Right cardiac atrium (tissue), 5 donors: Measurements from ENCODE around the gene WDTC1. TPM values are rescaled to one million over a fixed set of nuclear protein-coding genes. Genes with fewer than 3 reads are reported as not detected.

Source experiments
- ATAC-seq, 2 donors: fragments of 200-7000 bp; cut with Tn5 transposase; one replicate each; pipeline versions ENCODE4 v1.8.0 to v1.9.1; 2020; ENCODE audit warnings: moderate library complexity in 2 of 2, mild to moderate bottlenecking in 1 of 2
- DNase-seq, 3 donors: peaks; one replicate each; pipeline ENCODE4 v3.0.0-alpha.2; 2020
- H3K27ac ChIP-seq: one replicate; pipeline ENCODE4 v1.5.1; 2013; ENCODE audit warnings: mild to moderate bottlenecking, low read length, control low read depth, moderate library complexity
- H3K27me3 ChIP-seq: one replicate; pipeline ENCODE4 v1.6.1; 2013; ENCODE audit not compliant: control insufficient read depth, insufficient read depth
- H3K4me1 ChIP-seq: one replicate; pipeline ENCODE4 v1.6.1; 2013; ENCODE audit warnings: low read length; ENCODE audit not compliant: control insufficient read depth, insufficient read depth
- H3K4me3 ChIP-seq: one replicate; pipeline ENCODE4 v1.5.1; 2013; ENCODE audit warnings: low read length, control low read depth
- H3K9me3 ChIP-seq: one replicate; pipeline ENCODE4 v1.6.1; 2013; ENCODE audit warnings: low read length; ENCODE audit not compliant: control insufficient read depth
- WGBS: extraction: QIAGEN DNeasy Blood & Tissue Kit; methylation state at CpG from one replicate; pipeline ENCODE4 v1.1.7; 2013; 5-methylcytosine and 5-hydroxymethylcytosine counted together
- intact Hi-C, 4 donors: fragments of 100-400 bp; cut with DNase I; formaldehyde crosslinking; loops; one replicate each; pipeline versions ENCODE4 v1.11.0 to v1.14.0; 2022 to 2023
- polyA plus RNA-seq: library from polyadenylated mRNA; stranded (reverse); fragments of 200-250 nt; gene quantifications from one replicate; pipeline ENCODE4 v1.2.3, GENCODE V29; 2013
- total RNA-seq, 4 donors: library from RNA; stranded (reverse); fragmentation: NEBNext Ultra II Directional; extraction: Animal tissue kit (Norgen Biotek cat#: 25700); gene quantifications; one replicate each; pipeline ENCODE4 v1.2.1, GENCODE V29; 2021
- donor health status: healthy with polysubstance abuse.
- donor health status: DM: no; HTN: yes; CAD: no.
- donor health status: DM: no; HTN: no; CAD: no.
- donor health status: DM: no; HTN: yes; CAD: no; lungs with severe emphysema.
- donor health status: DM: yes; HTN: yes; CAD: no.

WDTC1 gene
- total and polyA plus RNA-seq, 5 donors, result 53.0 to 75.2 (median 70.9) TPM

GRCh38 chr1:27346357-27346756 is 111.9 kb downstream of the WDTC1 start:
- H3K9me3 ChIP-seq, result no peaks in the 10 kb centered on the region
- WGBS, result 94% methylated on average over 8 of the region's 8 CpGs
- ATAC-seq, result no peak
- intact Hi-C loops, result no loop called here
- peaks cover 6% of the 10 kb centered on the region for H3K4me1 ChIP-seq
- DNase-seq, result no peak
- H3K27ac ChIP-seq, result no peak overlapping the region
- no peaks in the 10 kb centered on the region for H3K27me3 ChIP-seq
- no peak overlapping the region for H3K4me3 ChIP-seq

- no peaks in the 10 kb centered on the region for H3K9me3 ChIP-seq
- H3K27me3 ChIP-seq, result no peaks in the 10 kb centered on the region
- no peak overlapping the region for H3K27ac ChIP-seq
- no peak overlapping the region for H3K4me3 ChIP-seq
- ATAC-seq (no peak), DNase-seq (no peak)
- WGBS, result 81% methylated on average over 14 of the region's 14 CpGs
- peaks cover 6% of the 10 kb centered on the region for H3K4me1 ChIP-seq
- intact Hi-C loops, result no loop called here
Measured at GRCh38 chr1:27346991-27347624, 112.7 kb downstream of the WDTC1 start.

GRCh38 chr1:27348861-27349783 is 114.7 kb downstream of the WDTC1 start:
- intact Hi-C loops, result no loop called here
- DNase-seq, result peak; percentile 33 to 74 (median 73)
- ATAC-seq, result peak; percentile 34 to 36
- peak overlapping the region; percentile 27 for H3K4me3 ChIP-seq
- H3K27me3 ChIP-seq, result no peaks in the 10 kb centered on the region
- peaks cover 6% of the 10 kb centered on the region for H3K4me1 ChIP-seq
- H3K9me3 ChIP-seq, result no peaks in the 10 kb centered on the region
- WGBS, result 24% methylated on average over 51 of the region's 51 CpGs
- H3K27ac ChIP-seq, result no peak overlapping the region

GRCh38 chr1:27349784-27350662 is 115.6 kb downstream of the WDTC1 start:
- Histone ChIP-seq H3K27ac (no peak overlapping the region), H3K27me3 (no peaks in the 10 kb centered on the region), H3K9me3 (no peaks in the 10 kb centered on the region), H3K4me3 (peak overlapping the region; percentile 27), H3K4me1 (peaks cover 6% of the 10 kb centered on the region)
- peak; percentile 64 to 71 for ATAC-seq
- 11% methylated on average over 84 of the region's 84 CpGs for WGBS
- intact Hi-C loops, result no loop called here
- peak; percentile 73 to 89 (median 88) for DNase-seq

- Histone ChIP-seq H3K4me3 (no peak overlapping the region), H3K9me3 (no peaks in the 10 kb centered on the region), H3K27ac (peak overlapping the region; percentile 1), H3K27me3 (no peaks in the 10 kb centered on the region), H3K4me1 (peaks cover 6% of the 10 kb centered on the region)
- ATAC-seq, result peak; percentile 55 to 57
- 22% methylated on average over 62 of the region's 62 CpGs for WGBS
- intact Hi-C loops, result no loop called here
- DNase-seq, result peak; percentile 75 to 91 (median 89)
Measured at GRCh38 chr1:27350663-27351540, 116.5 kb downstream of the WDTC1 start.

GRCh38 chr1:27351541-27352107 is 117.2 kb downstream of the WDTC1 start:
- intact Hi-C loops, result no loop called here
- Histone ChIP-seq H3K4me1 (peaks cover 6% of the 10 kb centered on the region), H3K4me3 (no peak overlapping the region), H3K9me3 (no peaks in the 10 kb centered on the region), H3K27me3 (no peaks in the 10 kb centered on the region), H3K27ac (no peak overlapping the region)
- ATAC-seq (no peak), DNase-seq (peak in 1 of 3 donors; percentile 59)
- WGBS, result 48% methylated on average over 8 of the region's 8 CpGs

GRCh38 chr1:27353166-27353565 is 118.7 kb downstream of the WDTC1 start:
- 83% methylated on average over 13 of the region's 13 CpGs for WGBS
- ATAC-seq, result no peak

GRCh38 chr1:27353629-27354028 is 119.2 kb downstream of the WDTC1 start:
- Histone ChIP-seq H3K9me3 (no peaks in the 10 kb centered on the region), H3K27ac (no peak overlapping the region), H3K27me3 (no peaks in the 10 kb centered on the region), H3K4me3 (no peak overlapping the region), H3K4me1 (peaks cover 6% of the 10 kb centered on the region)
- 91% methylated on average over 3 of the region's 3 CpGs for WGBS
- DNase-seq (no peak), ATAC-seq (no peak)
- intact Hi-C loops, result no loop called here

More at GRCh38 chr1:27353166-27353565, 118.7 kb downstream of the WDTC1 start:
- Histone ChIP-seq H3K27me3 (no peaks in the 10 kb centered on the region), H3K4me3 (no peak overlapping the region), H3K9me3 (no peaks in the 10 kb centered on the region), H3K27ac (no peak overlapping the region), H3K4me1 (peaks cover 6% of the 10 kb centered on the region)
- intact Hi-C loops, result no loop called here
- peak in 1 of 3 donors; percentile 77 for DNase-seq

- Histone ChIP-seq H3K27ac (no peak overlapping the region), H3K4me1 (no peaks in the 10 kb centered on the region), H3K4me3 (no peak overlapping the region), H3K27me3 (no peaks in the 10 kb centered on the region), H3K9me3 (no peaks in the 10 kb centered on the region)
- DNase-seq (no peak), ATAC-seq (no peak)
- 89% methylated on average over 5 of the region's 5 CpGs for WGBS
- intact Hi-C loops, result loop anchor here in 2 of 4 donors (5.0 kb wide), 1 partner anchor 37 kb away; the partner anchor contains the start of gene GPR3 (in 2 of the 2)
Measured at GRCh38 chr1:27355683-27356082, 121.3 kb downstream of the WDTC1 start.

- H3K27ac ChIP-seq, result no peak overlapping the region
- DNase-seq, result no peak
- 96% methylated on average over 13 of the region's 13 CpGs for WGBS
Measured at GRCh38 chr1:27356277-27356618, 121.8 kb downstream of the WDTC1 start.

More at GRCh38 chr1:27356277-27356618, 121.8 kb downstream of the WDTC1 start:
- Histone ChIP-seq H3K4me3 (no peak overlapping the region), H3K4me1 (no peaks in the 10 kb centered on the region), H3K9me3 (no peaks in the 10 kb centered on the region), H3K27me3 (no peaks in the 10 kb centered on the region)
- ATAC-seq, result no peak
- intact Hi-C loops, result loop anchor here in 2 of 4 donors (5.0 kb wide), 1 partner anchor 36 kb away; the partner anchor contains the start of gene GPR3 (in 2 of the 2)
